Endodermal cell (in vitro differentiated cells): Measurements from ENCODE around the gene LAMA2. TPM values are rescaled to one million over a fixed set of nuclear protein-coding genes. Genes with fewer than 3 reads are reported as not detected.

Experiments
- DNase-seq: peaks from one replicate; pipeline ENCODE4 v3.0.0-alpha.2; 2017
- H3K27ac ChIP-seq: 2 replicates; pipeline ENCODE4 v1.5.1; 2013; ENCODE audit warnings: mild to moderate bottlenecking, low read depth, low read length, moderate library complexity
- H3K27me3 ChIP-seq: 2 replicates; pipeline ENCODE4 v1.6.1; 2013; ENCODE audit warnings: mild to moderate bottlenecking, low read length, moderate library complexity; ENCODE audit not compliant: insufficient read depth, control insufficient read depth, poor library complexity, severe bottlenecking
- H3K36me3 ChIP-seq: 2 replicates; pipeline ENCODE4 v1.7.0; 2013; ENCODE audit warnings: mild to moderate bottlenecking, low read length, moderate library complexity; ENCODE audit not compliant: control insufficient read depth, insufficient read depth
- H3K4me1 ChIP-seq: one replicate; pipeline ENCODE4 v1.7.0; 2013; ENCODE audit warnings: low read length; ENCODE audit not compliant: control insufficient read depth, insufficient read depth
- H3K4me3 ChIP-seq: 2 replicates; pipeline ENCODE4 v1.5.1; 2013; ENCODE audit warnings: mild to moderate bottlenecking, low read length, moderate library complexity
- H3K9ac ChIP-seq: 2 replicates; pipeline ENCODE4 v1.6.1; 2013; ENCODE audit warnings: mild to moderate bottlenecking, low read length, moderate library complexity; ENCODE audit not compliant: poor library complexity, severe bottlenecking; ENCODE audit errors: extremely low read depth
- H3K9me3 ChIP-seq: 2 replicates; pipeline ENCODE4 v1.6.1; 2013; ENCODE audit warnings: mild to moderate bottlenecking, low read length, moderate library complexity; ENCODE audit not compliant: control insufficient read depth
- H3K27ac Mint-ChIP-seq: 2 replicates; pipeline ENCODE4 v1.8.0; 2020; ENCODE audit warnings: mixed read lengths
- H3K27me3 Mint-ChIP-seq: 2 replicates; pipeline ENCODE4 v1.8.0; 2021; ENCODE audit warnings: mild to moderate bottlenecking, mixed read lengths; ENCODE audit not compliant: insufficient read depth
- H3K36me3 Mint-ChIP-seq: 2 replicates; pipeline ENCODE4 v1.8.0; 2020; ENCODE audit warnings: low read depth, mixed read lengths
- H3K4me1 Mint-ChIP-seq: 2 replicates; pipeline ENCODE4 v1.8.0; 2020; ENCODE audit warnings: mixed read lengths
- H3K4me3 Mint-ChIP-seq: 2 replicates; pipeline ENCODE4 v1.8.0; 2020; ENCODE audit warnings: mild to moderate bottlenecking, moderate library complexity, mixed read lengths
- H3K9me3 Mint-ChIP-seq: 2 replicates; pipeline ENCODE4 v1.8.0; 2020; ENCODE audit warnings: mild to moderate bottlenecking, mixed read lengths
- WGBS, 2 experiments: methylation state at CpG; one replicate each; pipeline versions ENCODE4 v1.1.5 to v1.1.7; 2013; ENCODE audit warnings: missing lambda C conversion rate in 2 of 2, mixed read lengths in 1 of 2; ENCODE audit not compliant: insufficient coverage in 1 of 2, insufficient read length in 1 of 2; 5-methylcytosine and 5-hydroxymethylcytosine counted together
- total RNA-seq, 2 donors: library from RNA; stranded (reverse); fragmentation: NEBNext Ultra II Directional in 1 of 2; extraction: Animal tissue kit (Norgen Biotek cat#: 25700) in 1 of 2; gene quantifications; 2 replicates in 1 of 2; 3 replicates in 1 of 2; pipeline ENCODE4 v1.2.1, GENCODE V29; 2021
- TF ChIP-seq, protein P1 (sequence below): fragments of 200-600 bp; sonication (generic); conservative IDR thresholded peaks from 2 replicates; pipeline ENCODE4 v1.5.0; 2021; ENCODE audit warnings: antibody characterized with exemption, mild to moderate bottlenecking

The LAMA2 gene
- total RNA-seq, 2 donors from 2014 or later, result 2.3 to 4.1 TPM

DNA sequence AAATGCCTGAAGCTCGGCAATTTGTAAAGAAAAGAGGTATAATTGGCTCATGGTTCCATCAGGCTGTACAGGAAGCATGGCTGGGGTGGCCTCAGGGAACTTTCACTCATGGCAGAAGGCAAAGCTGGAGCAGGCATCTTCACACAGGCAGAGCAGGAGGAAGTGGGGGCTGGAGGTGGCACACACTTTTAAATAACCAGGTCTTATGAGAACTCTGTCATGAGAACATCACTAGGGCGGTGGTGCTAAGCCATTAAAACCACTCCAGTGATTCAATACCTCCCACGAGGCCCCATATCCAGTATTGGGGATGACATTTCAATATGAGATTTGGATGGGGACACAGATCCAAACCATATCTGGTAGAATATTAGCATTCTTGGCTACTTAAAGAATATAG is 481.8 kb downstream of the LAMA2 start:
- peaks cover 18% of the 10 kb centered on the region for H3K4me1 Mint-ChIP-seq
- Histone ChIP-seq H3K4me3 (no peak overlapping the region), H3K9ac (no peak overlapping the region), H3K4me1 (no peaks in the 10 kb centered on the region), H3K27me3 (no peaks in the 10 kb centered on the region), H3K9me3 (no peaks in the 10 kb centered on the region), H3K36me3 (no peaks in the 10 kb centered on the region), H3K27ac (no peak overlapping the region)
- H3K36me3 Mint-ChIP-seq, result no peaks in the 10 kb centered on the region
- no peaks in the 10 kb centered on the region for H3K27me3 Mint-ChIP-seq
- no peaks in the 10 kb centered on the region for H3K9me3 Mint-ChIP-seq
- 58 to 60% methylated on average over 1 to 3 of the region's 3 CpGs for WGBS, 2 experiments
- H3K4me3 Mint-ChIP-seq, result no peak overlapping the region
- no peak for DNase-seq
- no peak overlapping the region for H3K27ac Mint-ChIP-seq
- TF ChIP-seq, protein P1, sequence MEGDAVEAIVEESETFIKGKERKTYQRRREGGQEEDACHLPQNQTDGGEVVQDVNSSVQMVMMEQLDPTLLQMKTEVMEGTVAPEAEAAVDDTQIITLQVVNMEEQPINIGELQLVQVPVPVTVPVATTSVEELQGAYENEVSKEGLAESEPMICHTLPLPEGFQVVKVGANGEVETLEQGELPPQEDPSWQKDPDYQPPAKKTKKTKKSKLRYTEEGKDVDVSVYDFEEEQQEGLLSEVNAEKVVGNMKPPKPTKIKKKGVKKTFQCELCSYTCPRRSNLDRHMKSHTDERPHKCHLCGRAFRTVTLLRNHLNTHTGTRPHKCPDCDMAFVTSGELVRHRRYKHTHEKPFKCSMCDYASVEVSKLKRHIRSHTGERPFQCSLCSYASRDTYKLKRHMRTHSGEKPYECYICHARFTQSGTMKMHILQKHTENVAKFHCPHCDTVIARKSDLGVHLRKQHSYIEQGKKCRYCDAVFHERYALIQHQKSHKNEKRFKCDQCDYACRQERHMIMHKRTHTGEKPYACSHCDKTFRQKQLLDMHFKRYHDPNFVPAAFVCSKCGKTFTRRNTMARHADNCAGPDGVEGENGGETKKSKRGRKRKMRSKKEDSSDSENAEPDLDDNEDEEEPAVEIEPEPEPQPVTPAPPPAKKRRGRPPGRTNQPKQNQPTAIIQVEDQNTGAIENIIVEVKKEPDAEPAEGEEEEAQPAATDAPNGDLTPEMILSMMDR, result no peak

DNA sequence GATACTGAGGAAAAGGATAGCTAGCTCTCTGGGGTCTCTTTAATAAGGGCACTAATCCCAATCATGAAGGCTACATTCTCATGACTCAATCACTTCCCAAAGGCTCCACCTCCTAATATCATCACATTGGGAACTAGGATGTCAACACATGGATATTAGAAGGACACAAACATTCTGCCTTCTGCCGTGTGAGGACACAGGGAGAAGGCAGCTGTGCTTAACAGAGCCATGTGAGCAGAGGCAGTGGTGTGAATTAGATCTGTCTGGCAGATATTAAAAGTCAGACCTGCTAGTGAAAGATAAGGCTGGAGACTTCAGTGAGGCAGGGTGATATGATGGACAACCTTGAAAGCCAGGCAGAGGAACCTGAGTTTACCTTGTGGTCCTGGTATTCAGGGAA is 485.1 kb downstream of the LAMA2 start:
- Mint-ChIP-seq H3K4me3 (no peak overlapping the region), H3K27ac (no peak overlapping the region), H3K36me3 (no peaks in the 10 kb centered on the region), H3K4me1 (peaks cover 24% of the 10 kb centered on the region), H3K27me3 (no peaks in the 10 kb centered on the region), H3K9me3 (no peaks in the 10 kb centered on the region)
- Histone ChIP-seq H3K9ac (no peak overlapping the region), H3K4me3 (no peak overlapping the region), H3K27ac (no peak overlapping the region), H3K27me3 (no peaks in the 10 kb centered on the region), H3K36me3 (no peaks in the 10 kb centered on the region), H3K9me3 (no peaks in the 10 kb centered on the region), H3K4me1 (no peaks in the 10 kb centered on the region)
- TF ChIP-seq, protein P1, result no peak
- 72 to 100% methylated on average over 1 of the region's 1 CpG for WGBS, 2 experiments
- no peak for DNase-seq

DNA sequence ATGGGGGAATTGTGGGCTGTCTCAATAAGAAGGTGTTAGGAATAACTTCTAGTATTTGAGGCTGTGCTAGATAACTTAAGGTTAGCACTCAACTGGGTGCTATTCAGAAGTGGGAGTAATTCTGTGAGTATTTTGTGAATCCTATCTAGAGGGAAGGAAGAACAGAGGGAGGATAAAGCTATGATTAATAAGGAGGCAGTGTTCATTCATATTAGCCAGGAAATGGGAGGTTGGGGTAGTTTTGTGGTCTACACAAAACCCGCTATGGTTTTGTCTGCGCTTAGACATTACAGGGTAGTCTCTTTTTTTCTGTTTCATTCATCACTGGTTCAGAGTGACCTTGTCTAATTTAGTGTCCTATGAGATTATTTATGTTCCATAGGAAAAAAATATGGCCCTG is 486.0 kb downstream of the LAMA2 start:
- H3K36me3 ChIP-seq, result no peaks in the 10 kb centered on the region
- no peak overlapping the region for H3K9ac ChIP-seq
- 96% methylated on average over 2 of the region's 2 CpGs; no CpG with 5 or more reads in 1 of the 2 experiments for WGBS, 2 experiments
- H3K9me3 ChIP-seq, result no peaks in the 10 kb centered on the region
- H3K4me3 ChIP-seq, result no peak overlapping the region
- H3K27ac Mint-ChIP-seq, result no peak overlapping the region
- TF ChIP-seq, protein P1, result no peak
- no peak overlapping the region for H3K27ac ChIP-seq
- no peak overlapping the region for H3K4me3 Mint-ChIP-seq
- no peaks in the 10 kb centered on the region for H3K36me3 Mint-ChIP-seq
- no peaks in the 10 kb centered on the region for H3K9me3 Mint-ChIP-seq
- no peaks in the 10 kb centered on the region for H3K27me3 Mint-ChIP-seq
- H3K27me3 ChIP-seq, result no peaks in the 10 kb centered on the region
- DNase-seq, result no peak
- H3K4me1 ChIP-seq, result no peaks in the 10 kb centered on the region
- peaks cover 24% of the 10 kb centered on the region for H3K4me1 Mint-ChIP-seq
